GOT3 (cell line): Measurements from ENCODE around the gene HES3.

Source experiments
- DNase-seq: peaks from one replicate; lab custom pipeline; 2025; ENCODE audit warnings: mixed read lengths; lab: John Stamatoyannopoulos, UW

HES3 gene

GRCh38 chr1:6279613-6280383 lies 35.8 kb downstream of the HES3 start:
- no peak for DNase-seq

GRCh38 chr1:6280761-6281451 lies 36.9 kb downstream of the HES3 start:
- no peak for DNase-seq

- no peak for DNase-seq
Measured at GRCh38 chr1:6281511-6282402, 37.8 kb downstream of the HES3 start.

GRCh38 chr1:6282577-6283270 lies 38.7 kb downstream of the HES3 start:
- no peak for DNase-seq

GRCh38 chr1:6285336-6285735 lies 41.4 kb downstream of the HES3 start:
- no peak for DNase-seq

GRCh38 chr1:6286266-6286665 lies 42.3 kb downstream of the HES3 start:
- DNase-seq = no peak

- DNase-seq = no peak
Measured at GRCh38 chr1:6287029-6287428, 43.0 kb downstream of the HES3 start.

GRCh38 chr1:6287431-6287886 lies 43.5 kb downstream of the HES3 start:
- DNase-seq = no peak

- DNase-seq = no peak
Measured at GRCh38 chr1:6288026-6288425, 44.0 kb downstream of the HES3 start.

GRCh38 chr1:6288665-6289064 lies 44.7 kb downstream of the HES3 start:
- DNase-seq = no peak

GRCh38 chr1:6292102-6292501 lies 48.1 kb downstream of the HES3 start:
- no peak for DNase-seq

- no peak for DNase-seq
Measured at GRCh38 chr1:6294080-6294889, 50.3 kb downstream of the HES3 start.

- DNase-seq = no peak
Measured at GRCh38 chr1:6294890-6295556, 51.0 kb downstream of the HES3 start.
